GM12891 (cell line): ENCODE measurements around the gene NCOA6.

Experiments
- POLR2A ChIP-seq: IDR thresholded peaks from 2 replicates; pipeline ENCODE4 v1.6.1; 2011; ENCODE audit warnings: low read depth, low read length, control low read depth
- POLR2AphosphoS5 ChIP-seq: IDR thresholded peaks from 2 replicates; pipeline ENCODE4 v1.6.1; 2011; ENCODE audit warnings: low read depth, low read length, control low read depth
- POU2F2 ChIP-seq: IDR thresholded peaks from 2 replicates; pipeline ENCODE4 v1.6.1; 2011; ENCODE audit warnings: low read depth, mild to moderate bottlenecking, control low read depth, low read length, moderate library complexity
- TAF1 ChIP-seq: IDR thresholded peaks from 2 replicates; pipeline ENCODE4 v1.6.1; 2011; ENCODE audit warnings: low read depth, low read length, control low read depth

GRCh38 chr20:34747479-34747878 lies 78.0 kb downstream of the NCOA6 start:
- TF ChIP-seq POLR2AphosphoS5 (no peak), POLR2A (no peak), TAF1 (no peak), POU2F2 (no peak)
